UCSD-AML1 (cell line): ENCODE data around the gene TAGLN2.

ENCODE experiments used
- DNase-seq: peaks from one replicate; lab custom pipeline; 2025; ENCODE audit not compliant: unreplicated experiment; lab: John Stamatoyannopoulos, UW

The TAGLN2 gene

GRCh38 chr1:159949981-159950381, 24.7 kb upstream of the TAGLN2 start:
- no peak for DNase-seq

- no peak for DNase-seq
Measured at GRCh38 chr1:159949123-159949522, 23.8 kb upstream of the TAGLN2 start.

GRCh38 chr1:159947942-159948341, 22.6 kb upstream of the TAGLN2 start:
- no peak for DNase-seq

- no peak for DNase-seq
Measured at GRCh38 chr1:159946242-159947187, 21.2 kb upstream of the TAGLN2 start.

GRCh38 chr1:159945483-159946241, 20.4 kb upstream of the TAGLN2 start, which contains the start of gene IGSF9:
IGSF9 (minus strand) TSS chr1:159945613; CDS start chr1:159943454, 2,159 bp downstream.
- DNase-seq: peak; percentile 33

GRCh38 chr1:159944623-159945455, 19.5 kb upstream of the TAGLN2 start:
- DNase-seq: no peak

GRCh38 chr1:159943908-159944622, 18.8 kb upstream of the TAGLN2 start:
- DNase-seq: no peak

GRCh38 chr1:159943278-159943640, 18.0 kb upstream of the TAGLN2 start:
- DNase-seq: no peak

- no peak for DNase-seq
Measured at GRCh38 chr1:159942632-159943277, 17.4 kb upstream of the TAGLN2 start.

GRCh38 chr1:159941591-159942560, 16.6 kb upstream of the TAGLN2 start:
- DNase-seq: no peak

GRCh38 chr1:159941141-159941540, 15.8 kb upstream of the TAGLN2 start:
- DNase-seq: no peak

GRCh38 chr1:159940006-159940620, 14.8 kb upstream of the TAGLN2 start:
- DNase-seq: no peak

GRCh38 chr1:159939678-159940002, 14.3 kb upstream of the TAGLN2 start:
- DNase-seq: no peak

- DNase-seq: no peak
Measured at GRCh38 chr1:159938905-159939677, 13.8 kb upstream of the TAGLN2 start.

GRCh38 chr1:159938211-159938852, 13.0 kb upstream of the TAGLN2 start:
- DNase-seq: no peak

GRCh38 chr1:159937054-159937750, 11.9 kb upstream of the TAGLN2 start:
- no peak for DNase-seq
